ENCODE results near the gene TLE7. TPM values are rescaled to one million over a fixed set of nuclear protein-coding genes. Genes with fewer than 3 reads are reported as not detected.

Gene TLE7
- total and polyA plus RNA-seq, 2 experiments from 2014 or later: 0.44 to 2.5 TPM

GRCh38 chr16:71474864-71475263, 33.0 kb upstream of the TLE7 start:
- DNase-seq (ENCODE audit: low spot score) (no peak), ATAC-seq (no peak)
- Mint-ChIP-seq H3K4me1 (no peaks in the 10 kb centered on the region), H3K27me3 (ENCODE audit: insufficient read depth, low read depth, poor library complexity) (peaks cover 4% of the 10 kb centered on the region), H3K9me3 (no peaks in the 10 kb centered on the region), H3K36me3 (ENCODE audit: low read depth) (0 out of 3 replicates have a peak, but pooled peaks cover 3% of the 10 kb centered on the region), H3K4me3 (no peak overlapping the region), H3K27ac (no peak overlapping the region)
- no peaks in the 10 kb centered on the region for H3F3A ChIP-seq (replicated peaks; ENCODE audit: low read depth)
- H3K4me1 ChIP-seq (ENCODE audit: insufficient read depth): no peaks in the 10 kb centered on the region
- TF ChIP-seq JUNB (IDR thresholded peaks at IDR 0.05; ENCODE audit: unreplicated experiment) (no peak), ETS1 (IDR thresholded peaks at IDR 0.05) (no peak), STAT1 (IDR thresholded peaks at IDR 0.05; ENCODE audit: unreplicated experiment) (no peak), ZNF331 (CRISPR knock-in tag; IDR thresholded peaks at IDR 0.05; ENCODE audit: low read depth) (no peak), EZH2 (IDR thresholded peaks at IDR 0.05; ENCODE audit: low read depth, unreplicated experiment) (no peak), EZH2phosphoT487 (IDR thresholded peaks at IDR 0.05; ENCODE audit: unreplicated experiment) (no peak), POLR2AphosphoS5 (IDR thresholded peaks at IDR 0.05; ENCODE audit: low read depth) (no peak), ZNF462 (CRISPR knock-in tag; IDR thresholded peaks at IDR 0.05) (no peak)
- no peaks in the 10 kb centered on the region for H3K27me3 ChIP-seq (ENCODE audit: insufficient read depth)
- no peak overlapping the region for H3K4me3 ChIP-seq
- H3K79me2 ChIP-seq (replicated peaks; ENCODE audit: insufficient read depth): no peaks in the 10 kb centered on the region
- H4K20me1 ChIP-seq (replicated peaks; ENCODE audit: insufficient read depth): no peaks in the 10 kb centered on the region; the same call in 1 of the 2 replicates
- H3K4me2 ChIP-seq: no peak overlapping the region
- H3K9me2 ChIP-seq (ENCODE audit: insufficient read depth): no peaks in the 10 kb centered on the region
- H3K27ac ChIP-seq (ENCODE audit: low read depth): no peak overlapping the region
- H2AFZ ChIP-seq: no peak overlapping the region
- H3K36me3 ChIP-seq (ENCODE audit: insufficient read depth): no peaks in the 10 kb centered on the region

Data from GM23338 (cell line).